ENCODE measurements around the gene SEC24D.

GRCh38 chr4:118799231-118799942, 36.5 kb downstream of the SEC24D start:
- TF ChIP-seq GATA3 (IDR thresholded peaks at IDR 0.05; ENCODE audit: low read depth, low read length) (no peak), GATA2 (IDR thresholded peaks at IDR 0.05; ENCODE audit: low read depth, low read length) (no peak)
